Measurements from ENCODE around the gene ZIC2. TPM values are rescaled to one million over a fixed set of nuclear protein-coding genes. Genes with fewer than 3 reads are reported as not detected.
"Not testable (repeated sequence)": the region's sequence is repeated elsewhere in the genome, so short reads cannot be mapped to it uniquely, and the experiment has no call there.

Gene ZIC2
- total RNA-seq, 8 experiments from 2014 or later: 0.14 to 48.8 (median 1.3) TPM; not detected in 1

GRCh38 chr13:99995104-99995588, 13.6 kb downstream of the ZIC2 start:
- no peak overlapping the region for H3K4me3 ChIP-seq
- no peak overlapping the region for H3K27ac ChIP-seq
- ATAC-seq (replicated peaks in 6 of 8): no peak
- in situ Hi-C loops (cut with MboI; ENCODE audit: low pct_unique_long_range_greater_than_20kb in 2 of 9, low sequenced_read_pairs in 9 of 9, unreplicated experiment in 9 of 9): loop anchor here in 1 of 9 experiments (25.0 kb wide), 1 partner anchor 333 kb away; no protein-coding TSS in a partner anchor
- WGBS, 10 experiments: 0 to 42% (median 11%) methylated on average over 1 to 3 of the region's 3 CpGs; no CpG with 5 or more reads in 1 of the 10 experiments
- H3K4me1 ChIP-seq (replicated peaks in 1 of 2): no peaks in the 10 kb centered on the region

DNA sequence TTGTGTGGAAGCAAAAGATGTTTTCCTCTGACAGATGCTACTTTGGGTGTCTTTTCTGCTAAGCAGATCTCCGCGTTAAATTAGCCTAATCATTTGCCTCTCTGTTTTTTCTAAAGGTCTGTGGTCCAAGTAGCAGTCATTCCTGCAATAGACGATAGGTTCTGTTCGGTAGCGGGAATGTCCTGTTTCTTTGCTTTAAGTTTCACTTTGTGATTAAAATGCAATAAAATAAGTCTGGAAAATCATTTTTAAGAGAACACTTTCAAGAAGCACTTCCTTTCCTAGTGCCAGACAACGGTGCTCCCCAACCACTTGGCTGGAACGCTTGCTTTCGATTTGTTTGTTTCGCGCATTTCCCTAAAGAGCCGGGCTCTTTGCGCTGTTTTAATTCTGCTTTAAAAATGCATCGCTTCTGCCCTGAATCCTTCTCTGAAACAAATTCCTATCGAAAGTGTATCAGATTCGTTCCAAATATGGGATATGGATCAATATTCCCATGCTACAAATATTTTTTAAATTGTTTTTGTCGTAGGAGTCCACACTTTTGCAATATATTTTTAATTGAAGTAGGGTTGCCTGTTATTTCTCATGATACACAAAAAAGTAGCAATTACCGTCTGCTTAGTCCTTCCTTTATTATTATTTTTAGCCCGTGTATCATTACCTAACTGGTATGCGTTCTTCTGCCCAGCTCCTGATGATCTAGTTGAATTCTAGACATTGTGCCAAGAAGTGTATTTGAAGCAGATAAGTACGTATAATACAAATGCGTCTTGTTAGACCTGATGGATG, 14.2 kb downstream of the ZIC2 start:
- Histone ChIP-seq H3K4me3 (no peak overlapping the region), H3K4me1 (replicated peaks in 1 of 2) (no peaks in the 10 kb centered on the region), H3K27ac (no peak overlapping the region)
- 4 to 32% (median 16%) methylated on average over 3 to 21 of the region's 21 CpGs for WGBS, 10 experiments
- in situ Hi-C loops (cut with MboI; ENCODE audit: low pct_unique_long_range_greater_than_20kb in 2 of 9, low sequenced_read_pairs in 9 of 9, unreplicated experiment in 9 of 9): loop anchor here in 1 of 9 experiments (25.0 kb wide), 1 partner anchor 333 kb away; no protein-coding TSS in a partner anchor
- ATAC-seq (replicated peaks in 6 of 8): no peak

DNA sequence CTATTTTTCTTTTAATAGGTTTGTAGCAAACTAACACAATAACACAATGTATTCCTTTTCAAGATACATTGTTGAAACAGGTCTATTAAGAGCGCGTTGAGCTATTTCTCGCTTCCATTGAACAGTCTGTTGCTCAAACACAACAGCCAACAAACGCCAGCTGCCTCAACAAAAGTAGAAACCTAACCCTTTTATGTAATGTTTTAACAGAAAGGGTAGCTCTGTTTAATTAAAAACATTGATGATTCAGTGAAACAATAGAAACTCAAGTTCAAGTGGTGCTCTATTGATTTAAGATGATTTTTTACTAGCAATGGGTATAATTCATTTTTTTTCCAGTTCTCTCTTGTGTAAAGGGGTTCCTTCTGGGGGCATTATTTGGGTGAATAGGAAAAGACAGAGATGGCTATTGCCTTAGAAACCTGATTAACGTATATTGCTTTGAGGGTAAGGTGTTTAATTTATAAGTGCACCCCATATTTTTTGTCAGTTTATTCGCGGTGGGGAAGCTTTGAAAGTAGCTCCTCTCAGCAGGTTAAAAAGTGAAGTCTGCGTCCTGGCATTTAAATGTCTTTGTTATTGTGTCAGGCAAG, 14.9 kb downstream of the ZIC2 start:
- 0 to 60% (median 30%) methylated on average over 1 to 8 of the region's 8 CpGs for WGBS, 10 experiments
- no peaks in the 10 kb centered on the region for H3K4me1 ChIP-seq (replicated peaks in 1 of 2)
- in situ Hi-C loops (cut with MboI; ENCODE audit: low pct_unique_long_range_greater_than_20kb in 2 of 9, low sequenced_read_pairs in 9 of 9, unreplicated experiment in 9 of 9): loop anchor here in 1 of 9 experiments (25.0 kb wide), 1 partner anchor 334 kb away; no protein-coding TSS in a partner anchor
- ATAC-seq (replicated peaks in 6 of 8): no peak
- H3K27ac ChIP-seq: no peak overlapping the region
- H3K4me3 ChIP-seq: no peak overlapping the region

DNA sequence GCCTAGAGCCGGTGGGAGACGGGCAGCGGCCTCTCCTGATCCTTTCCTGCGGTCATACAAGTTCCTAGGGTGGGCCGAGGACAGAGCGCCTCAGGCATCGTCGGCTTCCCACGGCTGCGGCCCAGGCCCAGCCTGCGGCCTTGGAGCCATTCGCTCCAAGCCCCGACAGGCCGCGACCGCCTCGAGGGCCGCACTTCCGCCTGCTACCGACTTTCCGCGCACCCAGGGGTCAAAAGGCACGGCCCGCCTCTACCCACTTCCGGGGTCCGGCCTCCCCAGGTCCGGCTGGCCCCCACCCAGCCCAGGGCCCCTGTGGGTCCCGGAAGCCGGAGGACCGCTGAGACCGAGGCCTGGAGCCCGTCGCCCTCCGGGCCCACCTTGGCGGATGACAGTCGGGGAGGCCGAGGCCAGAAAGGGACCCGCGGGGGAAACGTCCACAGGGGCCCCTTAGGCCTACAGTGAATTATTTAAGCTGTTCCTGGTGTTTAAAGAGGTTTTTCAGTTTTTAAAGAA, 16.2 kb downstream of the ZIC2 start:
- Histone ChIP-seq H3K4me1 (replicated peaks in 1 of 2) (no peaks in the 10 kb centered on the region), H3K4me3 (no peak overlapping the region), H3K27ac (no peak overlapping the region)
- ATAC-seq (replicated peaks in 6 of 8): no peak
- in situ Hi-C loops (cut with MboI; ENCODE audit: low pct_unique_long_range_greater_than_20kb in 2 of 9, low sequenced_read_pairs in 9 of 9, unreplicated experiment in 9 of 9): loop anchor here in 1 of 9 experiments (25.0 kb wide), 1 partner anchor 335 kb away; no protein-coding TSS in a partner anchor
- WGBS, 10 experiments: 62 to 100% (median 84%) methylated on average over 3 to 13 of the region's 40 CpGs; no CpG with 5 or more reads in 6 of the 10 experiments

GRCh38 chr13:99998261-99998660, 16.7 kb downstream of the ZIC2 start:
- ATAC-seq (replicated peaks in 6 of 8): no peak
- Histone ChIP-seq H3K27ac (no peak overlapping the region), H3K4me1 (replicated peaks in 1 of 2) (no peaks in the 10 kb centered on the region), H3K4me3 (no peak overlapping the region)
- in situ Hi-C loops (cut with MboI; ENCODE audit: low pct_unique_long_range_greater_than_20kb in 2 of 9, low sequenced_read_pairs in 9 of 9, unreplicated experiment in 9 of 9): loop anchor here in 1 of 9 experiments (25.0 kb wide), 1 partner anchor 336 kb away; no protein-coding TSS in a partner anchor
- 74 to 92% (median 80%) methylated on average over 1 to 11 of the region's 11 CpGs; no CpG with 5 or more reads in 3 of the 10 experiments for WGBS, 10 experiments

DNA sequence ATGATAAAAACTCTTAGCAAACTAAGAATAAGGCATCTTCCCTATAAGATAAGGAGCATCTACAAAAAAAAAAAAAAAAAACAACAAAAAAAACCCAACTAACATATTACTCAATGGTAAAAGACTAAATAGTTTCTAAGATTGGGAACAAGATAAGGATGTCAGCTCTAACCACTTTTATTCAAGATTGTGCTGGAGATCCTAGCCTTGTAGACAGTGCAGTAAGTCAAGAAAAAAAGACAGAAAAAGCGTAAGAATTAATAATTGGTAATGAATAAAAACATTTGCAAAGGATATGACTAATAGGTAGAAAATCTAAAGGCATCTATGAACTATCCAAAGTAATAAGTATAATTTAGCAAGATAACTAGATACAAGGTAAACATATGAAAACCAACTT, 33.0 kb downstream of the ZIC2 start:
- 43 to 100% (median 91%) methylated on average over 1 of the region's 1 CpG for WGBS, 10 experiments
- Histone ChIP-seq H3K4me1 (replicated peaks in 1 of 2) (no peaks in the 10 kb centered on the region), H3K27ac (no peak overlapping the region), H3K4me3 (no peak overlapping the region)
- ATAC-seq (replicated peaks in 6 of 8): no peak
- in situ Hi-C loops (cut with MboI; ENCODE audit: low pct_unique_long_range_greater_than_20kb in 2 of 9, low sequenced_read_pairs in 9 of 9, unreplicated experiment in 9 of 9): no loop called here

- Histone ChIP-seq H3K4me1 (replicated peaks in 1 of 2) (no peaks in the 10 kb centered on the region), H3K27ac (no peak overlapping the region), H3K4me3 (no peak overlapping the region)
- ATAC-seq (replicated peaks in 6 of 8): no peak
- WGBS, 10 experiments: 60 to 100% (median 82%) methylated on average over 1 to 2 of the region's 3 CpGs; no CpG with 5 or more reads in 4 of the 10 experiments
- in situ Hi-C loops (cut with MboI; ENCODE audit: low pct_unique_long_range_greater_than_20kb in 2 of 9, low sequenced_read_pairs in 9 of 9, unreplicated experiment in 9 of 9): no loop called here
Observed at GRCh38 chr13:100019780-100020356, 38.3 kb downstream of the ZIC2 start.

- no peaks in the 10 kb centered on the region for H3K4me1 ChIP-seq (replicated peaks in 1 of 2)
- H3K4me3 ChIP-seq: no peak overlapping the region
- in situ Hi-C loops (cut with MboI; ENCODE audit: low pct_unique_long_range_greater_than_20kb in 2 of 9, low sequenced_read_pairs in 9 of 9, unreplicated experiment in 9 of 9): no loop called here
- WGBS, 10 experiments: 40 to 100% (median 90%) methylated on average over 2 to 3 of the region's 3 CpGs; no CpG with 5 or more reads in 3 of the 10 experiments
- ATAC-seq (replicated peaks in 6 of 8): no peak
- H3K27ac ChIP-seq: no peak overlapping the region
Observed at GRCh38 chr13:100022798-100023197, 41.2 kb downstream of the ZIC2 start.

GRCh38 chr13:100024023-100024422, 42.4 kb downstream of the ZIC2 start:
- WGBS, 10 experiments: 0 to 100% (median 55%) methylated on average over 1 to 2 of the region's 2 CpGs; no CpG with 5 or more reads in 4 of the 10 experiments
- Histone ChIP-seq H3K4me1 (replicated peaks in 1 of 2) (no peaks in the 10 kb centered on the region), H3K27ac (no peak overlapping the region), H3K4me3 (no peak overlapping the region)
- no peak for ATAC-seq (replicated peaks in 6 of 8)
- in situ Hi-C loops (cut with MboI; ENCODE audit: low pct_unique_long_range_greater_than_20kb in 2 of 9, low sequenced_read_pairs in 9 of 9, unreplicated experiment in 9 of 9): no loop called here

DNA sequence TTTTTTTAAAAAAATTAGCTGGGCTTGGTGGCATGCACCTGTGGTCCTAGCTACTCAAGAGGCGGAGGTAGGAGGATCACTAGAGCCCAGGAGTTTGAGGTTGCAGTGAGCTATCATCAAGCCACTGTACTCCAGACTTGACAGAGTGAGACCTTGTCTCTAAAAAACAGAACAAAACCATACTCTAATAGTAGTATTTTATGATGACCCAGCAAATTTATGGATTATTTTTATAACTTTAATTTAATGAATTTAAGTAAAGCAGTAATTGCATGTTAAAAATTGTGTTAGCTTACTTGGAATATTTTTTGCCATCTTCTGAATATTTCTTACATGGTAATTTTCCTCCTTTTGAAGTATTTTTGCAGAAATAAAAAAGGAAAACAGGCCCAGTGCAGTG, 48.3 kb downstream of the ZIC2 start:
- H3K4me3 ChIP-seq: no peak overlapping the region
- 29 to 100% (median 80%) methylated on average over 1 of the region's 1 CpG; no CpG with 5 or more reads in 2 of the 10 experiments for WGBS, 10 experiments
- H3K27ac ChIP-seq: no peak overlapping the region
- no peak for ATAC-seq (replicated peaks in 6 of 8)
- in situ Hi-C loops (cut with MboI; ENCODE audit: low pct_unique_long_range_greater_than_20kb in 2 of 9, low sequenced_read_pairs in 9 of 9, unreplicated experiment in 9 of 9): no loop called here
- no peaks in the 10 kb centered on the region for H3K4me1 ChIP-seq (replicated peaks in 1 of 2)

DNA sequence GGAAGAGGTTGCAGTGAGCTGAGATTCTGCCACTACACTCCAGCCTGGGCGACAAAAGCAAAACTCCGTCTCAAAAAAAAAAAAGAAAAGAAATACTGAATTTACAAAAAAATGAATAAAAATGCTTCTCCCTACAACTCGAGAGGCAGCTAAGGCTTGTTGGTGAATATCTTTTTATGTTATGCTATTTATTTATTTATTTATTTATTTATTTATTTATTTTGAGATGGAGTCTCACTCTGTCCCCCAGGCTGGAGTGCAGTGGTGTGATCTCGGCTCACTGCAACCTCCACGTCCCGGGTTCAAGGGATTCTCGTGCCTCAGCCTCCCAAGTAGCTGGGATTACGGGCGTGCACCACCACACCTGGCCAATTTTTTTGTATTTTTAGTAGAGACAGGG, 51.1 kb downstream of the ZIC2 start:
- ATAC-seq (replicated peaks in 6 of 8); H3K4me1 ChIP-seq (replicated peaks in 1 of 2); H3K27ac ChIP-seq; in situ Hi-C loops (cut with MboI; ENCODE audit: low pct_unique_long_range_greater_than_20kb in 2 of 9, low sequenced_read_pairs in 9 of 9, unreplicated experiment in 9 of 9); H3K4me3 ChIP-seq: not testable (repeated sequence)
- 56 to 100% (median 84%) methylated on average over 2 to 9 of the region's 9 CpGs for WGBS, 10 experiments

DNA sequence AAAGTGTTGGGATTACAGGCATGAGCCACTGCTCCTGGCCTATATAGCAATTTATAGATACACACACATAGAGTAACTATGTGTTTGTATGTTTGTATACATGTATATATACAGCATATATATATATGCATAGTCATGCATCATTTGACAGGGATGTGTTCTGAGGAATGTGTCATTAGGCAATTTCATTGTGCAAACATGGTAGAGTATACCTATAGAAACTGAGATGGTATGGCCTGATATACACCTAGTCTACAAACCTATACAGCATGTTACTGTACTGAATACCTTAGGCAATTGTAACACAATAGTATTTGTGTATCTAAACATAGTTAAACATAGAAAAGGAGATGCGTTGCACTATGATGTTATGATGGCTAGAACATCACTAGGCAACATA, 54.4 kb downstream of the ZIC2 start:
- Histone ChIP-seq H3K27ac (no peak overlapping the region), H3K4me1 (replicated peaks in 1 of 2) (no peaks in the 10 kb centered on the region), H3K4me3 (no peak overlapping the region)
- WGBS, 10 experiments: 80 to 100% (median 93%) methylated on average over 1 of the region's 1 CpG; no CpG with 5 or more reads in 6 of the 10 experiments
- in situ Hi-C loops (cut with MboI; ENCODE audit: low pct_unique_long_range_greater_than_20kb in 2 of 9, low sequenced_read_pairs in 9 of 9, unreplicated experiment in 9 of 9): no loop called here
- ATAC-seq (replicated peaks in 6 of 8): no peak

Data from motor neuron (in vitro differentiated cells).